Sigmoid colon (tissue), 7 donors: ENCODE measurements around the gene MSN. TPM values are rescaled to one million over a fixed set of nuclear protein-coding genes. Genes with fewer than 3 reads are reported as not detected.
"Not testable (repeated sequence)": the region's sequence is repeated elsewhere in the genome, so short reads cannot be mapped to it uniquely, and the experiment has no call there.

Source experiments
- DNase-seq: peaks from one replicate; pipeline ENCODE4 v3.0.0-alpha.2; 2019
- H3K27ac ChIP-seq, 4 donors: fragments of 200-600 bp; sonication (generic); one replicate each; pipeline ENCODE4 v1.5.1; 2016 to 2019; ENCODE audit warnings: mild to moderate bottlenecking in 1 of 4
- H3K27me3 ChIP-seq, 3 donors: fragments of 200-600 bp; sonication (generic); one replicate each; pipeline ENCODE4 v1.5.1; 2019; ENCODE audit warnings: mild to moderate bottlenecking in 1 of 3
- H3K36me3 ChIP-seq, 4 donors: fragments of 200-600 bp; sonication (generic); one replicate each; pipeline ENCODE4 v1.5.1; 2016 to 2019
- H3K4me1 ChIP-seq, 4 donors: fragments of 200-600 bp; sonication (generic); one replicate each; pipeline ENCODE4 v1.5.1; 2017 to 2019
- H3K4me3 ChIP-seq, 4 donors: fragments of 200-600 bp; sonication (generic); one replicate each; pipeline ENCODE4 v1.5.1; 2017 to 2019; ENCODE audit warnings: mild to moderate bottlenecking in 2 of 4, moderate library complexity in 1 of 4
- H3K9me3 ChIP-seq, 4 donors: fragments of 200-600 bp in 3 of 4; sonication (generic) in 3 of 4; one replicate each; pipeline versions ENCODE4 v1.5.1 to v1.6.1; 2013 to 2019
- EP300 ChIP-seq, 4 donors: sonication (generic); formaldehyde crosslinking; IDR thresholded peaks; one replicate each; pipeline ENCODE4 v1.6.1; 2017; ENCODE audit warnings: antibody characterized with exemption in 4 of 4
- POLR2A ChIP-seq, 2 donors: fragments of 450-650 bp; IDR thresholded peaks; one replicate each; pipeline ENCODE4 v1.6.1; 2016; ENCODE audit warnings: antibody characterized with exemption in 2 of 2, mild to moderate bottlenecking in 2 of 2, moderate library complexity in 2 of 2
- POLR2AphosphoS5 ChIP-seq, 4 donors: sonication (generic); formaldehyde crosslinking; IDR thresholded peaks; one replicate each; pipeline ENCODE4 v1.6.1; 2017; ENCODE audit warnings: antibody characterized with exemption in 4 of 4
- WGBS, 2 donors: extraction: QIAGEN DNeasy Blood & Tissue Kit; methylation state at CpG; one replicate each; pipeline ENCODE4 v1.1.7; 2013; 5-methylcytosine and 5-hydroxymethylcytosine counted together
- intact Hi-C: fragments of 100-400 bp; cut with DNase I; formaldehyde crosslinking; loops from one replicate; pipeline ENCODE4 v1.15.1; 2023
- polyA plus RNA-seq, 3 donors: library from polyadenylated mRNA; stranded (reverse); fragments of 200-250 nt; gene quantifications; one replicate each; pipeline ENCODE4 v1.2.3, GENCODE V29; 2013
- total RNA-seq, 4 donors: library from RNA; depleted of rRNA; stranded (reverse); fragments of >200 nt; gene quantifications; one replicate each; pipeline ENCODE4 v1.1.0, GENCODE V29; 2016
- TF ChIP-seq, protein P1 (sequence below), 4 experiments: fragments of 450-650 bp in 3 of 4; fragments of 200-600 bp in 1 of 4; IDR thresholded peaks; one replicate each; pipeline ENCODE4 v1.5.1; 2016 to 2019; ENCODE audit warnings: antibody characterized with exemption in 4 of 4, mild to moderate bottlenecking in 3 of 4, moderate library complexity in 2 of 4
- donor health status: healthy with polysubstance abuse.
- donor health status: Bipolar disorder and iron deficiency.
- donor health status: healthy.

The MSN gene
- total RNA-seq (100 to 1,000 TPM; 136 to 152 (median 144) TPM), polyA plus RNA-seq (100 to 1,000 TPM in 1 of 3 donors, 10 to 100 TPM in 2; 23.6 to 116 (median 36.0) TPM)

DNA sequence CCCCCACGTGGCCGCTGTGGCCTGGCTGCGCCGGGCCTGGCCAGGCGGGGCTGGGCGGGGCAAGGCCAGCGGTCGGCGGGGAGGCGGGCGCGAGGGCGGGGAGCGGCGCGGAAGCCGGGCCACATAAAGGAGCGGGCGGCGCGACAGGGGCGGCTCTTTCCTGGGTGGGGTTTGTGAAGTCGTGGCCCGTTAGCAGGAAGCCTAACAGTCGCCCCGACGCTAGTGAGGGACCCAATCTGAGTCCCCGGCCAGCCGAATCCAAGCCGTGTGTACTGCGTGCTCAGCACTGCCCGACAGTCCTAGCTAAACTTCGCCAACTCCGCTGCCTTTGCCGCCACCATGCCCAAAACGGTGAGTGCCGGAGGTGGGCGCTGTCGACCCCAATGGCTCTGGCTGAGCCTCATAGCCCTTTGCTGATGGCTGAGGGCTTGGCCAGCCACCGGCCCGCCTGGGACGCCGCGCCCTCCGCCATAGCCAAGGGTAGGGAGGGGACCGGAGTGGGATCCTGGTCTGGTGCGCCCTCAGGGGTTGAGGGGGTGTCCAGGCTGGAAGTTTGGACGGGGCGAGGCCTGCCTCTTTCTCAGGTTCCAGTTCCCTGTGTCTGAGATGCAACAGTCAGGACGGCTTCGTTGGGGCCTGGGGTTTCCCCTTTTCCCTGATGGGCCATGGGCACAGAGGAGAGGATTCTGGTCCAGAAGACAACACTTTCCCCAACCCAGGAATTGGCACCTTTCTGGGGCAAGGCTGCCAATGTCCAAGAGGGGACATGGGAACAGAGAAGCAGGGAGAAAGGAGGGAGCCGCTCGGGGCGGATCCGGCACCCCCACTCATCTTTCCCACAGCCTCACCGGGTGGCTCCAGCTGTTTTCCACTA, at the start of gene MSN:
TSS of gene MSN (plus strand) at position 152 of the 874 bp plus-strand sequence. CDS start at position 340, 188 bp downstream.
- Histone ChIP-seq H3K9me3 (no peaks in the 10 kb centered on the region), H3K4me3 (peak within 1 kb of the TSS; percentile 57 to 77 (median 68)), H3K36me3 (no peaks in the 10 kb centered on the region), H3K27me3 (no peaks in the 10 kb centered on the region), H3K27ac (peak within 1 kb of the TSS; percentile 93 to 96 (median 94)), H3K4me1 (peaks cover 0 to 31% (median 19%) of the 10 kb centered on the region in 4 donors)
- intact Hi-C loops, result loop anchor here (2.0 kb wide), 2 partner anchors 39 to 67 kb away; no protein-coding TSS in a partner anchor
- TF ChIP-seq EP300 (IDR thresholded peaks at IDR 0.05), result no peak
- TF ChIP-seq, protein P1, sequence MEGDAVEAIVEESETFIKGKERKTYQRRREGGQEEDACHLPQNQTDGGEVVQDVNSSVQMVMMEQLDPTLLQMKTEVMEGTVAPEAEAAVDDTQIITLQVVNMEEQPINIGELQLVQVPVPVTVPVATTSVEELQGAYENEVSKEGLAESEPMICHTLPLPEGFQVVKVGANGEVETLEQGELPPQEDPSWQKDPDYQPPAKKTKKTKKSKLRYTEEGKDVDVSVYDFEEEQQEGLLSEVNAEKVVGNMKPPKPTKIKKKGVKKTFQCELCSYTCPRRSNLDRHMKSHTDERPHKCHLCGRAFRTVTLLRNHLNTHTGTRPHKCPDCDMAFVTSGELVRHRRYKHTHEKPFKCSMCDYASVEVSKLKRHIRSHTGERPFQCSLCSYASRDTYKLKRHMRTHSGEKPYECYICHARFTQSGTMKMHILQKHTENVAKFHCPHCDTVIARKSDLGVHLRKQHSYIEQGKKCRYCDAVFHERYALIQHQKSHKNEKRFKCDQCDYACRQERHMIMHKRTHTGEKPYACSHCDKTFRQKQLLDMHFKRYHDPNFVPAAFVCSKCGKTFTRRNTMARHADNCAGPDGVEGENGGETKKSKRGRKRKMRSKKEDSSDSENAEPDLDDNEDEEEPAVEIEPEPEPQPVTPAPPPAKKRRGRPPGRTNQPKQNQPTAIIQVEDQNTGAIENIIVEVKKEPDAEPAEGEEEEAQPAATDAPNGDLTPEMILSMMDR (IDR thresholded peaks at IDR 0.05), result no peak
- TF ChIP-seq POLR2AphosphoS5 (IDR thresholded peaks at IDR 0.05), result peak; percentile 64 to 85 (median 75)
- TF ChIP-seq POLR2A (IDR thresholded peaks at IDR 0.05), result peak; percentile 44 to 50
- WGBS, 2 donors, result 1 to 12% methylated on average over 54 to 56 of the region's 56 CpGs
- peak; percentile 88 for DNase-seq

DNA sequence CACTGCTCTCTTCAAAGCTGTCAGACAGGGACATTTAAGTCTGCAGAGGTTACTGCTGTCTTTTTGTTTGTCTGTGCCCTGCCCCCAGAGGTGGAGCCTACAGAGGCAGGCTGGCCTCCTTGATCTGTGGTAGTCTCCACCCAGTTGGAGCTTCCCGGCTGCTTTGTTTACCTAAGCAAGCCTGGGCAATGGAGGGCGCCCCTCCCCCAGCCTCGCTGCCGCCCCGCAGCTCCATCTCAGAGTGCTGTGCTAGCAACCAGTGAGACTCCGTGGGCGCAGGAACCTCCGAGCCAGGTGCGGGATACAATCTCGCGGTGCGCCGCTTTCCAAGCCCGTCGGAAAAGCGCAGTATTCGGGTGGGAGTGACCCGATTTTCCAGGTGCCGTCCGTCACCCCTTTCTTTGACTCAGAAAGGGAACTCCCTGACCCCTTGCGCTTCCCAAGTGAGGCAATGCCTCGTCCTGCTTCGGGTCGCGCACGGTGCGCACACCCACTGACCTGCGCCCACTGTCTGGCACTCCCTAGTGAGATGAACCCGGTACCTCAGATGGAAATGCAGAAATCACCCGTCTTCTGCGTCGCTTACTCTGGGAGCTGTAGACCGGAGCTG, 47.3 kb upstream of the MSN start:
- H3K27me3 ChIP-seq, H3K4me3 ChIP-seq, intact Hi-C loops, H3K36me3 ChIP-seq, DNase-seq, H3K4me1 ChIP-seq, H3K27ac ChIP-seq, H3K9me3 ChIP-seq: not testable (repeated sequence)
- WGBS, 2 donors, result 87 to 88% methylated on average over 33 of the region's 33 CpGs

DNA sequence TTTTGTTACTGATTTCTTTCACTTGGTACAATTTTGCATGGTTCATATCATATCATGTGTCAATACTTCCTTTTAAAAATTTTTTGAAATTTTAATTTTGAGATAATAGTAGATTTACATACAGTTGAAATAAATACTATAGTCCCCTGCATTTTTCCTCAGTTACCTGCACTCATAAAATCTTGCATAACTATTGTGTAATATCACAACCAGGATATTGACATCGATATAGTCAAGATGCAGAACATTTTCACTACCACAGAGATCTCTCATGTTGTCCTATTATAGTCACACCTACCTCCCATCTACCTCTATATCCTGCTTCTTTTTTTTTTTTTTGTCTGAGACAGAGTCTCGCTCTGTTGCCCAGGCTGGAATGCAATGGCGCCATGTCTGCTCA, 36.7 kb upstream of the MSN start:
- TF ChIP-seq EP300 (IDR thresholded peaks at IDR 0.05) (no peak), POLR2A (IDR thresholded peaks at IDR 0.05) (no peak), POLR2AphosphoS5 (IDR thresholded peaks at IDR 0.05) (no peak)
- Histone ChIP-seq H3K36me3 (no peaks in the 10 kb centered on the region), H3K27me3 (no peaks in the 10 kb centered on the region), H3K4me3 (no peak overlapping the region), H3K9me3 (no peaks in the 10 kb centered on the region), H3K4me1 (peaks cover 0 to 11% (median 6%) of the 10 kb centered on the region in 4 donors), H3K27ac (no peak overlapping the region)
- intact Hi-C loops, result no loop called here
- DNase-seq, result no peak
- WGBS, 2 donors, result 93% methylated on average over 3 of the region's 3 CpGs

DNA sequence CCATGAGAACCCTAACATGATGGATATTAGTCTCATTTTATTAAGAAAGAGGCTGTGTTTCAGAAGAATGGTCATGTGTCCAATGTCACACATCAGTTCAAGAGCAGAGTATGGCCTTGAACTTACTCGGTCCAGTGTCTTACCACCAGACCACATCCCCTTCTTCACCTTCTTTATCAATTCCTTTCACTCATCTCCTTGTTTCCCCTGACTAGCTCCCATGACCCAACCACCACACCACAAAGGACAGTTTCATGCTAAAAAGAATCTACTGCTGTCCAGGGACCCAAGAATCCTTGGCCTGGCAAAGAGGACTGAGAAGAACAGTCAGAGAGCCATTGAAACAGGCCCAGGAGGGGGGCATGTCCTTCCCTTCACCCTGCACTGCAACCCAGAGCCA, 33.6 kb upstream of the MSN start:
- Histone ChIP-seq H3K4me3 (no peak overlapping the region), H3K4me1 (peaks cover 0 to 18% (median 9%) of the 10 kb centered on the region in 4 donors), H3K27me3 (no peaks in the 10 kb centered on the region), H3K27ac (no peak overlapping the region), H3K9me3 (no peaks in the 10 kb centered on the region), H3K36me3 (no peaks in the 10 kb centered on the region)
- DNase-seq, result no peak
- no peak for TF ChIP-seq EP300 (IDR thresholded peaks at IDR 0.05)
- TF ChIP-seq POLR2AphosphoS5 (IDR thresholded peaks at IDR 0.05), result no peak
- TF ChIP-seq, protein P1 (IDR thresholded peaks at IDR 0.05), result no peak
- no peak for TF ChIP-seq POLR2A (IDR thresholded peaks at IDR 0.05)
- WGBS, 2 donors, result 63 to 88% methylated on average over 1 of the region's 1 CpG
- intact Hi-C loops, result no loop called here

DNA sequence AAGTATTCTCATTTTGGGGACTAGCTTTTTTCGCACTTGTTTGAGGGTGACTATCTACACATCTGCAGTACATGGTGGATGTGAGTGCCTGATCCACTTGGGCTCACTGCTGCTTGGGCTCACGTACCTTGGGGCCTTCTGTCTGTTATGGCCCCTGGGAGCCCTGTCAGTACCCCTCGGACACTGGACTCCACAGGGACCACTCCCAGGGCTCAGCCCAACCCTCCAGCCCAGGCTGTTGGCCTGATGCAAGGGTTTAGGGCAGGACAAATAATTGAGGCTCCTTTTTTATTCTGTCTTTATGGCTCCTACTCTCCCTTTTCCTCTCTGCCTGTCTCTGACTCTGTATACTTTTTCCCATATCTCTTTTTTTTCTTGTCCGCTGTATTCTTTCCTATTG, 32.7 kb upstream of the MSN start:
- no peaks in the 10 kb centered on the region for H3K27me3 ChIP-seq
- intact Hi-C loops, result no loop called here
- H3K9me3 ChIP-seq, result no peaks in the 10 kb centered on the region
- TF ChIP-seq POLR2A (IDR thresholded peaks at IDR 0.05) (no peak), POLR2AphosphoS5 (IDR thresholded peaks at IDR 0.05) (no peak), EP300 (IDR thresholded peaks at IDR 0.05) (no peak)
- TF ChIP-seq, protein P1 (IDR thresholded peaks at IDR 0.05), result no peak
- H3K36me3 ChIP-seq, result no peaks in the 10 kb centered on the region
- WGBS, 2 donors, result 86 to 87% methylated on average over 4 of the region's 4 CpGs
- DNase-seq, result no peak
- H3K27ac ChIP-seq, result peak overlapping the region; percentile 59 to 72 (median 64)
- peaks cover 0 to 18% (median 9%) of the 10 kb centered on the region in 4 donors for H3K4me1 ChIP-seq
- no peak overlapping the region for H3K4me3 ChIP-seq
